ENCODE data around the gene OR1Q1. TPM values are rescaled to one million over a fixed set of nuclear protein-coding genes. Genes with fewer than 3 reads are reported as not detected.

The OR1Q1 gene
- total and polyA plus RNA-seq, 2 of the 8 experiments (the other 6 are each of a cell fraction or from before 2014, with no cell fraction given): not detected

GRCh38 chr9:122580360-122580759 lies 34.2 kb upstream of the OR1Q1 start:
- Histone ChIP-seq H3K56ac (replicated peaks; ENCODE audit: insufficient read length, low read depth, low read length) (no peak overlapping the region), H2BK20ac (ENCODE audit: low read length) (no peak overlapping the region), H2AK5ac (ENCODE audit: low read depth, low read length) (no peak overlapping the region), H3K79me1 (ENCODE audit: low read depth, low read length) (no peaks in the 10 kb centered on the region), H2AFZ (ENCODE audit: low read length) (no peak overlapping the region), H3K23me2 (ENCODE audit: low read depth, low read length) (no peaks in the 10 kb centered on the region), H3K36me3 (ENCODE audit: control insufficient read depth in 2 of 4, insufficient read depth in 4 of 4, low read length in 3 of 4) (no peaks in the 10 kb centered on the region), H4K8ac (ENCODE audit: extremely low read depth, insufficient read depth, low read length) (no peak overlapping the region), H2BK12ac (ENCODE audit: low read depth, low read length) (no peak overlapping the region), H3K4me1 (replicated peaks in 1 of 4; ENCODE audit: control insufficient read depth in 3 of 4, insufficient read depth in 4 of 4, low read length in 3 of 4) (no peaks in the 10 kb centered on the region), H3K18ac (ENCODE audit: extremely low read depth, low read length) (no peak overlapping the region), H3K4ac (replicated peaks; ENCODE audit: insufficient read length, low read depth, low read length) (no peak overlapping the region), H4K91ac (replicated peaks; ENCODE audit: insufficient read length, low read length) (no peak overlapping the region), H3K9me3 (ENCODE audit: insufficient read depth in 2 of 2, low read depth in 1 of 2, low read length in 1 of 2) (peaks cover 28 to 41% of the 10 kb centered on the region in 2 experiments), H4K20me1 (replicated peaks in 1 of 2; ENCODE audit: control insufficient read depth in 1 of 2, insufficient read depth in 2 of 2, low read length in 2 of 2) (no peaks in the 10 kb centered on the region), H3K27me3 (replicated peaks in 1 of 4; ENCODE audit: control insufficient read depth in 3 of 4, extremely low read depth in 1 of 4, insufficient read depth in 3 of 4, low read length in 3 of 4) (no peaks in the 10 kb centered on the region), H3K4me3 (ENCODE audit: extremely low read depth in 1 of 4, insufficient read depth in 2 of 4, low read depth in 3 of 4, low read length in 4 of 4) (no peak overlapping the region), H2BK120ac (replicated peaks; ENCODE audit: low read depth, low read length) (no peak overlapping the region), H2BK15ac (ENCODE audit: low read length) (no peak overlapping the region), H3K27ac (ENCODE audit: low read depth, low read length) (no peak overlapping the region), H4K5ac (ENCODE audit: insufficient read length, low read depth, low read length) (no peak overlapping the region), H3K14ac (ENCODE audit: insufficient read length) (no peak overlapping the region), H3K79me2 (ENCODE audit: control insufficient read depth in 1 of 2, insufficient read depth in 2 of 2, low read length in 2 of 2) (no peaks in the 10 kb centered on the region), H3K4me2 (ENCODE audit: insufficient read depth in 1 of 2, low read depth in 2 of 2, low read length in 2 of 2) (no peak overlapping the region), H3K9ac (replicated peaks in 1 of 4; ENCODE audit: extremely low read depth in 1 of 4, low read depth in 3 of 4, low read length in 3 of 4) (no peak overlapping the region), H3K23ac (ENCODE audit: insufficient read length) (no peak overlapping the region), H2BK5ac (ENCODE audit: low read depth, low read length) (no peak overlapping the region)
- POLR2A ChIA-PET (ENCODE audit: partially characterized antibody): no interaction called here
- CTCF ChIA-PET (ENCODE audit: partially characterized antibody): no interaction called here
- TF ChIP-seq CBX8 (IDR thresholded peaks at IDR 0.05; ENCODE audit: borderline replicate concordance, low read depth, low read length): no peak
- TF ChIP-seq CHD2 (IDR thresholded peaks at IDR 0.05; ENCODE audit: low read length): no peak
- TF ChIP-seq, protein P1, sequence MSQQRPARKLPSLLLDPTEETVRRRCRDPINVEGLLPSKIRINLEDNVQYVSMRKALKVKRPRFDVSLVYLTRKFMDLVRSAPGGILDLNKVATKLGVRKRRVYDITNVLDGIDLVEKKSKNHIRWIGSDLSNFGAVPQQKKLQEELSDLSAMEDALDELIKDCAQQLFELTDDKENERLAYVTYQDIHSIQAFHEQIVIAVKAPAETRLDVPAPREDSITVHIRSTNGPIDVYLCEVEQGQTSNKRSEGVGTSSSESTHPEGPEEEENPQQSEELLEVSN (IDR thresholded peaks at IDR 0.05): no peak
- no peak for TF ChIP-seq ZNF274 (IDR thresholded peaks at IDR 0.05; ENCODE audit: borderline replicate concordance, extremely low read depth, low read length)
- TF ChIP-seq NANOG (IDR thresholded peaks at IDR 0.05; ENCODE audit: insufficient read depth, low read depth, low read length, poor library complexity, severe bottlenecking): no peak
- TF ChIP-seq RAD21 (IDR thresholded peaks at IDR 0.05 in 1 of 2, conservative IDR thresholded peaks at IDR 0.05 in 1 of 2; ENCODE audit: low read depth in 2 of 2, low read length in 2 of 2): no peak
- no peak for TF ChIP-seq USF2 (IDR thresholded peaks at IDR 0.05; ENCODE audit: low read length)
- FAIRE-seq (no peak), DNase-seq (ENCODE audit: low read depth in 1 of 2, low spot score in 2 of 2) (no peak)
- WGBS, 2 experiments (ENCODE audit: extremely low coverage in 1 of 2, insufficient coverage in 1 of 2, insufficient read length in 1 of 2, insufficient replicate concordance in 2 of 2, low coverage in 1 of 2, low lambda C conversion rate in 2 of 2, missing lambda C conversion rate in 1 of 2): 81% methylated on average over 3 of the region's 3 CpGs; no CpG with 5 or more reads in 1 of the 2 experiments
